ENCODE data around the gene DENND1B. TPM values are rescaled to one million over a fixed set of nuclear protein-coding genes. Genes with fewer than 3 reads are reported as not detected.

DENND1B gene
- total and polyA plus RNA-seq, 4 experiments from 2014 or later: 12.5 to 26.3 (median 22.5) TPM

DNA sequence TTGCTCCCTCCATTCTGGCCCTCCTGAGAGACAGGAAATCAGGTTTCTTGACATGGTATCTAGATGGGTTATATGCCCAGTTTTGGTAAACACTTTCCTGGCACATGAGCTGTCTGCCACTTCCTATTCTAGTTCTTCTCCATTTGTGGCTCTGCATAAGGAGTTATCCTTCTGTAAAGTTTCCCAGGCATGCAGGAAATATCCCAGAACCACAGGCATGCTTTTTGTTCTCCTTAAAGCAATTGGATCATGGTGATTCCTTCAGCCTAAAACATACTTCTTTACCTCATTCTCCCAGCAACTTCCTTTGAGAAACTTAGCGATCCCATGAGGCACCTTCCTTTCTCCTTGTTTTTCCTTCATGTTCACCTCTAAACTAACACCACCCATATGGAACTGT lies 307.4 kb downstream of the DENND1B start:
- H3K4me1 Mint-ChIP-seq: peaks cover 0 to 3% (median 0%) of the 10 kb centered on the region in 4 donors
- no peaks in the 10 kb centered on the region for H3K36me3 ChIP-seq (ENCODE audit: insufficient read depth, low read length)
- H3K27me3 ChIP-seq (ENCODE audit: insufficient read depth, low read length): no peaks in the 10 kb centered on the region
- no peaks in the 10 kb centered on the region for H3K9me3 Mint-ChIP-seq
- no peak overlapping the region for H3K4me3 Mint-ChIP-seq
- intact Hi-C loops (cut with micrococcal nuclease): no loop called here
- peaks cover 0 to 1% of the 10 kb centered on the region in 2 donors for H3K27me3 Mint-ChIP-seq
- no peak overlapping the region for H3K4me3 ChIP-seq (ENCODE audit: low read length in 2 of 2)
- ChIA-PET POLR2A (ENCODE audit: partially characterized antibody) (no interaction called here), CTCF (ENCODE audit: partially characterized antibody) (no interaction called here)
- H3K27ac ChIP-seq (ENCODE audit: low read depth, low read length): no peak overlapping the region
- H3K36me3 Mint-ChIP-seq: no peaks in the 10 kb centered on the region
- H3K4me1 ChIP-seq (ENCODE audit: insufficient read depth, low read length): no peaks in the 10 kb centered on the region
- DNase-seq: no peak
- no peak overlapping the region for H3K27ac Mint-ChIP-seq
- H3K9me3 ChIP-seq (ENCODE audit: control insufficient read depth in 1 of 2, low read length in 2 of 2): no peaks in the 10 kb centered on the region

DNA sequence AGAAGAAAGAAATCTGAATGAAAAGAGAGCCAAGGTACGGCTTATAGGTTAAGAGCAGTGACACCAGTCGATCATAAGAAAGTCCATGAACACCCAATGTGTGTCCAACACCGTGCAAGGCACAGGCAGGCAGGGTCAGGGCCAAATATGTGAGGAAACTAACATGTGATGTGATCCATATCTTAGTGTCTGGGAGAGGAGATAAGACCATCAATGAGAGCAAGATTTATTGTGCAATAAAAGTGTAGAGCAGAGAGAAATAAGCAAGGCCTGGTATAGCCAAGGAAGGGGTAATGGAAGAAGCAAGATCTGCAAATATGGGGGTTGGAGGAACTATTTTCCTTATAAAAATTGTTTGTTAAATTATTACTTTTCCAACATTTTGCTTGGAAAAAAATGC lies 308.5 kb downstream of the DENND1B start:
- ChIA-PET CTCF (ENCODE audit: partially characterized antibody) (no interaction called here), POLR2A (ENCODE audit: partially characterized antibody) (no interaction called here)
- H3K36me3 Mint-ChIP-seq: no peaks in the 10 kb centered on the region
- Histone ChIP-seq H3K4me1 (ENCODE audit: insufficient read depth, low read length) (no peaks in the 10 kb centered on the region), H3K36me3 (ENCODE audit: insufficient read depth, low read length) (no peaks in the 10 kb centered on the region), H3K4me3 (ENCODE audit: low read length in 2 of 2) (no peak overlapping the region), H3K27ac (ENCODE audit: low read depth, low read length) (no peak overlapping the region), H3K9me3 (ENCODE audit: control insufficient read depth in 1 of 2, low read length in 2 of 2) (no peaks in the 10 kb centered on the region), H3K27me3 (ENCODE audit: insufficient read depth, low read length) (no peaks in the 10 kb centered on the region)
- DNase-seq: no peak
- H3K9me3 Mint-ChIP-seq: no peaks in the 10 kb centered on the region
- H3K27ac Mint-ChIP-seq: no peak overlapping the region
- H3K27me3 Mint-ChIP-seq: peaks cover 0 to 1% of the 10 kb centered on the region in 2 donors
- H3K4me1 Mint-ChIP-seq: peaks cover 0 to 3% (median 0%) of the 10 kb centered on the region in 4 donors
- intact Hi-C loops (cut with micrococcal nuclease): no loop called here
- no peak overlapping the region for H3K4me3 Mint-ChIP-seq

DNA sequence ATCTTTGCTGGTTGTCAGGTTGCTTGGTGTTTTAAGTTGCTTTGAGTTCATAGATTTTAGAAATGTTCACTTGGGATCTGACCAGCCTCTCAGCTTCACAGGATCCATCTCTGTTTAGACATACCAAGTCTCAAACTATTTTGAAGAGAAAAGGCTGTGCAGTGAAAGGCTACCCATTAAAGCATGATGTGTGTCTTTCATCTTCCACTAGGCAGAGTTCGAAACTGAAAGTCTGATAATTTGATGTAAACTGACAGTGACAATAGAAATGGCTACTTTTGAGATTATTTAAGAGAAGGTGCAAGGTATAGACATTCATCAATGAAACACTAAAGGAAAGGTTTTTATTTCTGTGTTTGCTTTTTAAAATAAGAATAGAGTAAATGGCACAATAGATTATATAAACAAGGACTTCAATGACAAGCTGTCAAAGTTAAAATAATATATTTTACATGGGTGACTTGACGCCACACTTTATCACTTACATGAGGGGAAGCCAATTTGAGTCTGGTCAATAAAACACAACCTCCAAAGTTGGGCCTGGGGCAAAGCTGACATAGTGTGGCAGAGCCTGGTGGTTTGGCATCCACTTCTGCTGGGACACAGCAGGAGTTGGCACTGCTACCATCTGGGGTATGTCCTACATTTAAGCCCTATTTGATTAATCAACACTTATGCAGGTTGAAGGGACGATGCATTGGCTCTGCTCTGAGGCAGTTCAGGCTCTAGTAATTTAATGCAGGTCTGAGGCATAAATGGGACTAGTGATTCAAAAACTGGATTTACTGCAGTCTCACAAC lies 309.6 kb downstream of the DENND1B start:
- H3K27ac ChIP-seq (ENCODE audit: low read depth, low read length): no peak overlapping the region
- no peaks in the 10 kb centered on the region for H3K36me3 Mint-ChIP-seq
- no peak overlapping the region for H3K4me3 ChIP-seq (ENCODE audit: low read length in 2 of 2)
- peaks cover 0 to 1% of the 10 kb centered on the region in 2 donors for H3K27me3 Mint-ChIP-seq
- no peak overlapping the region for H3K4me3 Mint-ChIP-seq
- no peak for DNase-seq
- intact Hi-C loops (cut with micrococcal nuclease): no loop called here
- ChIA-PET POLR2A (ENCODE audit: partially characterized antibody) (no interaction called here), CTCF (ENCODE audit: partially characterized antibody) (no interaction called here)
- no peaks in the 10 kb centered on the region for H3K27me3 ChIP-seq (ENCODE audit: insufficient read depth, low read length)
- H3K9me3 ChIP-seq (ENCODE audit: control insufficient read depth in 1 of 2, low read length in 2 of 2): no peaks in the 10 kb centered on the region
- H3K9me3 Mint-ChIP-seq: no peaks in the 10 kb centered on the region
- H3K4me1 Mint-ChIP-seq: peaks cover 0 to 3% (median 0%) of the 10 kb centered on the region in 4 donors
- no peaks in the 10 kb centered on the region for H3K4me1 ChIP-seq (ENCODE audit: insufficient read depth, low read length)
- no peak overlapping the region for H3K27ac Mint-ChIP-seq
- no peaks in the 10 kb centered on the region for H3K36me3 ChIP-seq (ENCODE audit: insufficient read depth, low read length)

DNA sequence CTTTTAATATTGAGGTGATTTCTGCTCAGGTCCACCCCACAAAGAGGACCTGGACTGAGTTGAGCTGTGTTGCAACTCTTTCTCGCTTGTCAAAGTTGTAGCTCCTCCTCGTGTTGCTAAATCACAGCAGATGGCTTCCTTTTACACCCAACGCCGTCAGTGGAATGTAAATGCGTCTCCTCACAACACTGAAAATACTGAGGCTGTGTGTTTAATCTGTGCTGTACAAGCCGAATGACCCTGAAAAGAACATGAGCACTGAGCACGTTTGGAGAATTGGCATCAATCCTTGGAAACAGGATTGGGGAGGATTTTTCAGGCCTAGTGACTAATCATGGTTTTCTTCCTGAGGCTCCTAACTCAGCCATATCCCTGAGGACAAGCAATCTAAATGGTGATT lies 311.2 kb downstream of the DENND1B start:
- POLR2A ChIA-PET (ENCODE audit: partially characterized antibody): no interaction called here

DNA sequence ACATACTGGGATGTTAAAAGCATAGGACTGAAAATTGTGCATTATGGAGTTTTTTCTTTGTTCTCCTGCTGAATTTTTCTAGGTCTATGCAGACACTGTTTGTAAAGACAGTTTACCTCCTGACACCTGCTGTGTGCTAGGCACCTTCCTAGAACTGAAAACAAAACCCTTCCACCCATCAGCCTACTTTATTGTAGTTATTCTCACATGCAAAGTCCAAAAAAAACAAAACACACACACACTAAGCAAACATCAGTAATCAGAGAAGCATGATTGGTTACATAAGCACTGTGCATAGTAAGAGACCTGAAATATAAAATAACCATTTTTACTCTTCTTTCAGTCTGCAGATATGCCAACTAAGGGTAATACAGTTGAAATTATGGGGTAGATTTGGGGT lies 312.1 kb downstream of the DENND1B start:
- POLR2A ChIA-PET (ENCODE audit: partially characterized antibody): no interaction called here
- no peaks in the 10 kb centered on the region for H3K9me3 ChIP-seq (ENCODE audit: control insufficient read depth in 1 of 2, low read length in 2 of 2)

More for the DNA sequence above, 311.2 kb downstream of the DENND1B start:
- H3K27ac Mint-ChIP-seq: no peak overlapping the region
- H3K9me3 ChIP-seq (ENCODE audit: control insufficient read depth in 1 of 2, low read length in 2 of 2): no peaks in the 10 kb centered on the region
- intact Hi-C loops (cut with micrococcal nuclease): no loop called here
- H3K4me1 ChIP-seq (ENCODE audit: insufficient read depth, low read length): no peaks in the 10 kb centered on the region
- H3K36me3 ChIP-seq (ENCODE audit: insufficient read depth, low read length): no peaks in the 10 kb centered on the region
- H3K27me3 Mint-ChIP-seq: peaks cover 0 to 1% of the 10 kb centered on the region in 2 donors
- DNase-seq: no peak
- H3K9me3 Mint-ChIP-seq: no peaks in the 10 kb centered on the region
- no peak overlapping the region for H3K4me3 Mint-ChIP-seq
- H3K4me1 Mint-ChIP-seq: no peaks in the 10 kb centered on the region
- H3K4me3 ChIP-seq (ENCODE audit: low read length in 2 of 2): no peak overlapping the region
- no peaks in the 10 kb centered on the region for H3K27me3 ChIP-seq (ENCODE audit: insufficient read depth, low read length)
- H3K36me3 Mint-ChIP-seq: no peaks in the 10 kb centered on the region
- no peak overlapping the region for H3K27ac ChIP-seq (ENCODE audit: low read depth, low read length)
- CTCF ChIA-PET (ENCODE audit: partially characterized antibody): no interaction called here

DNA sequence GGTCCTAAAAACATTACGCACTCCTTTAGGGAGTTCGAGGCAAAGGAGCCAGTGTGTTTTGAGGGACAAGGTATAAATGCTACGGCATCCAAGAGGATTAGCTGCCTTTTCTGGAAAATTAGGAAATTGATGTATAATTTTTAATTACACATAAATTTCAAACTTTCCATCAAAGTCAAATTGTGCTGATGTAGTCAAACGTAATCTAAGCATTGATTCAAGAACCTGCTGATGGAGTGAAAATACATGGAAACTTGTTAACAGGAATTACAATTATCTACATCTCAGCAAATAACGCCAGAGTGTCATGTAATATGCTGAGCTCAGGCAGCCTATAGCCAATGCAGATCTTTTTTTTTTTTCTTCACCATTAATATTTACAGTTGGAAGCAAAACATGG lies 312.7 kb downstream of the DENND1B start:
- Histone ChIP-seq H3K4me1 (ENCODE audit: insufficient read depth, low read length) (no peaks in the 10 kb centered on the region), H3K4me3 (ENCODE audit: low read length in 2 of 2) (no peak overlapping the region), H3K27me3 (ENCODE audit: insufficient read depth, low read length) (no peaks in the 10 kb centered on the region), H3K27ac (ENCODE audit: low read depth, low read length) (no peak overlapping the region), H3K36me3 (ENCODE audit: insufficient read depth, low read length) (no peaks in the 10 kb centered on the region), H3K9me3 (ENCODE audit: control insufficient read depth in 1 of 2, low read length in 2 of 2) (no peaks in the 10 kb centered on the region)
- Mint-ChIP-seq H3K9me3 (no peaks in the 10 kb centered on the region), H3K4me1 (no peaks in the 10 kb centered on the region), H3K36me3 (no peaks in the 10 kb centered on the region), H3K4me3 (no peak overlapping the region), H3K27me3 (peaks cover 0 to 1% of the 10 kb centered on the region in 2 donors), H3K27ac (no peak overlapping the region)
- CTCF ChIA-PET (ENCODE audit: partially characterized antibody): no interaction called here
- POLR2A ChIA-PET (ENCODE audit: partially characterized antibody): no interaction called here
- DNase-seq: no peak
- intact Hi-C loops (cut with micrococcal nuclease): no loop called here

More for the DNA sequence above, 312.1 kb downstream of the DENND1B start:
- DNase-seq: no peak
- no peaks in the 10 kb centered on the region for H3K4me1 ChIP-seq (ENCODE audit: insufficient read depth, low read length)
- Mint-ChIP-seq H3K36me3 (no peaks in the 10 kb centered on the region), H3K27me3 (peaks cover 0 to 1% of the 10 kb centered on the region in 2 donors), H3K4me3 (no peak overlapping the region), H3K9me3 (no peaks in the 10 kb centered on the region), H3K4me1 (no peaks in the 10 kb centered on the region), H3K27ac (no peak overlapping the region)
- H3K36me3 ChIP-seq (ENCODE audit: insufficient read depth, low read length): no peaks in the 10 kb centered on the region
- H3K27ac ChIP-seq (ENCODE audit: low read depth, low read length): no peak overlapping the region
- CTCF ChIA-PET (ENCODE audit: partially characterized antibody): no interaction called here
- intact Hi-C loops (cut with micrococcal nuclease): no loop called here
- no peaks in the 10 kb centered on the region for H3K27me3 ChIP-seq (ENCODE audit: insufficient read depth, low read length)
- H3K4me3 ChIP-seq (ENCODE audit: low read length in 2 of 2): no peak overlapping the region
